GM12891 (cell line): ENCODE measurements around the gene FAT3.

Experiments
- DNase-seq: peaks from one replicate; pipeline ENCODE4 v3.0.0; 2011; ENCODE audit warnings: low spot score; ENCODE audit not compliant: insufficient read length
- FAIRE-seq: peaks from 2 replicates; lab custom pipeline; 2011; peaks lifted over from hg19 to GRCh38; lab: Jason Lieb, UNC
- PAX5 ChIP-seq: IDR thresholded peaks from 2 replicates; pipeline ENCODE4 v1.6.1; 2011; ENCODE audit warnings: low read length, moderate library complexity, mild to moderate bottlenecking; ENCODE audit not compliant: insufficient read depth, severe bottlenecking
- POLR2A ChIP-seq: IDR thresholded peaks from 2 replicates; pipeline ENCODE4 v1.6.1; 2011; ENCODE audit warnings: low read depth, low read length, control low read depth
- POLR2AphosphoS5 ChIP-seq: IDR thresholded peaks from 2 replicates; pipeline ENCODE4 v1.6.1; 2011; ENCODE audit warnings: low read depth, low read length, control low read depth
- POU2F2 ChIP-seq: IDR thresholded peaks from 2 replicates; pipeline ENCODE4 v1.6.1; 2011; ENCODE audit warnings: low read depth, mild to moderate bottlenecking, control low read depth, low read length, moderate library complexity
- SPI1 ChIP-seq: IDR thresholded peaks from 2 replicates; pipeline ENCODE4 v1.6.1; 2011; ENCODE audit warnings: low read depth, low read length, control low read depth
- TAF1 ChIP-seq: IDR thresholded peaks from 2 replicates; pipeline ENCODE4 v1.6.1; 2011; ENCODE audit warnings: low read depth, low read length, control low read depth

FAT3 gene

DNA sequence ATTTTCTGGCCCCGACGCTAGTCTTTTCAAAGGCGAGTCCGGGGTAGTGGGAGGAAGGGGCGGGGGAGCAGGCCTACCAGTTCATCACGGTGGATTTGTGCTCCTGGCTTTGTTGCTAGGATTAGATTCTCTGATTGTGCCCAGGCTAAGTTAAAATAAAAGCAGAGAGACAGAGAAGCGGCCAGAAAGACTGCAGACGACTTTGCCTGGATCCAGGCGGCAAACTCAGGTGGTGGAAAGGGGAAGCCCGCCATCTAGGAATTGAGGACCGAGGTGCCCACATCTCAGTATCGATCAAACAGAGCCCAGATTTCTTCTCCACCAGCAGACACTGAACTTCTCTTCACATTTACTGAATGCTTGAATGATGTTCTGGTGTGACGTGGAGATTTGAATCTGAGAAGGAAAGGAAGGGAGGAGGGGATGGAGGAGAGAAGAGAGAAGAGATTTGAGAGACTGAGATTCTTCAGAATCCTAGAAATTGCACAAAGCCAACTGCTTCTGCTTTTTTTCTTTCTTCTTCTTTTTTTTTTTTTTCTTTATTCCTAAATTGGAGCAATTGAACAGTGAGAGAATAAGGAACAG, 2.7 kb downstream of the FAT3 start:
- TF ChIP-seq POU2F2 = no peak
- no peak for TF ChIP-seq POLR2A
- no peak for TF ChIP-seq SPI1
- no peak for TF ChIP-seq POLR2AphosphoS5
- TF ChIP-seq TAF1 = no peak
- TF ChIP-seq PAX5 = no peak
- no peak for FAIRE-seq
- DNase-seq = no peak

DNA sequence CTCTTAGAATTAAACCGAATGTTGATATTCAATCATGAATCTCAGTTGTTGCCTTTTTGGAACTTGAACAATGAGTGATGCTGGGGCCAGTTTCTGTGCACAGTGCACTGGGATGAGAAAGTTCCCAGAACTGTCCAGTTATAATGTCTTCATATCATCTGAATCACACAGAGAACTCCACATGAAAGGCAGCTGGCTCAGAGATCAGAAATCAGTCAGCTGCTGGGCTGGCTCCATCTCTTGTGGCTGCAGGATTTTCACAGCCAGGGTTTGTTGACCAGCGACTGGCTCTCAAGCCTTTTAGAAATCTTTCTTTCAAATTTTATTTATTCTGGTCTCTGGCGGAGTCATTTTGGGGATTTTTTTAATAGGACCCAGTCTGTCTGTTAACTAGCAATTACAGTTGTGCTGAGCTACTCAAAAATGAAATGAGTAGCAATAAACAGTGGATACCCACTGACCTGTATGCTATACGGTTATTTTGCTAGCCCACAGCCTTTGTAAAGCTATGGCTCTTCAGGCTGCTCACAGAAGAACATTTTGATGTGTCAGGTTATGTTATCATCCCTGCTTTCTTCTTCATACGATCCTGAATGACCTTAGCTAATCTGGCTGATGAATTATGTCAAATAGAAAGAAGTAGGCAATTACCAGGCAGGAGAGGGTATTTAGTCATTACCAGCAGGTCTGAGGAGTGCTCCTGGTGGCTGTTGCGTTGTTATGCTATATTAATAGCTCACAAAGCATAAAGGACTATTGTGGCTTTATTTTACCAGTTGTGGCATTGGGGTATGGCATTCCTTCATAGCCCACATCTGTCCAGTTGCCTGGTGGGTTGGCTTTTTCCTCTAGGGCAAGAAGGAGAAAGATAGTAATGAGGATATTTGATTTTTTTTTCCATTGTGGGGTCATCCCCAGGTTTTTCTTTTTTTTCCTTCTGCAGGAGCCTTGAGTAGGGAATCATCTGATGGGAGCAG, 3.6 kb downstream of the FAT3 start:
- no peak for TF ChIP-seq POU2F2
- TF ChIP-seq POLR2A = no peak
- no peak for TF ChIP-seq SPI1
- no peak for TF ChIP-seq POLR2AphosphoS5
- TF ChIP-seq TAF1 = no peak
- TF ChIP-seq PAX5 = no peak
- DNase-seq = no peak
- no peak for FAIRE-seq

DNA sequence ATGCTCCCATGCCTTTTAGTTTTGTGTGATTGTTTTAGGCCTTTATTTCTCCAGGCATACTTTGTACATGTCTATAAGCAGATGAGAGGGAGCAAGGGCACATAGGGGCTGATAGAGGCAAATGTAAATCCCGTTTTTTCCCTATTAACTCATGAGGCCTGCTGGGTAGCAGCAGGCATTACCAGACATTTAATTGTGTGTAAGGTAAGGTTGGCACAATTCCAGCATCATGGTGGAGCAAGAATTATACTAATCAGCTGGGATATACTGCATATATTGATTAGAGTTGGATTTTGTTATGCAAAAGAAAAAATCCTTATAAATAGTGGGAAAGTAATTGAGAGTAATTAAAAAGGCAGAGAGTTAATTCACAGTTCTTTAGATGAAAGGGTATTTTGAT, 12.2 kb downstream of the FAT3 start:
- TF ChIP-seq POLR2AphosphoS5 = no peak
- no peak for TF ChIP-seq TAF1
- no peak for TF ChIP-seq POLR2A
- DNase-seq (no peak), FAIRE-seq (no peak)

DNA sequence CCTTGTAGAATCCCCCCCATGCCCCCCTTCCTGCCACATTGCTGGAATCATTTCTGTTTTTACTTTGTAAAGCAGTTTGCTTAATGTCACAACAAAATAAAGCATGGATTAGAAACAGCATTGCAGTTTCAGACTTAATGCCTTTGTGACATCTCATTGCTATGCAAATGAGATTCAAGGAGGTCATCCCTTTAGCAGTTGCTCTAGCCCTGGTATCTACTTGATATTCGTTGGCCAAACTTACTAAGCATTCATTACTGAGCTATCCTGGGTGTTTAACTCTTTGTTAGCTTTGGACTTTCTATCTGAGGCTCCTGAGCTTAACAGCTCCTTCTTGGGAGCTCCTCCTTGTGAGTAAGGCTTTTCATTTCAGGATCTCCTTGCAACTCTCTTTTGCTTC, 16.3 kb downstream of the FAT3 start:
- TF ChIP-seq POU2F2 = no peak
- TF ChIP-seq POLR2A = no peak
- no peak for TF ChIP-seq PAX5
- TF ChIP-seq TAF1 = no peak
- no peak for TF ChIP-seq POLR2AphosphoS5
- FAIRE-seq (no peak), DNase-seq (no peak)

DNA sequence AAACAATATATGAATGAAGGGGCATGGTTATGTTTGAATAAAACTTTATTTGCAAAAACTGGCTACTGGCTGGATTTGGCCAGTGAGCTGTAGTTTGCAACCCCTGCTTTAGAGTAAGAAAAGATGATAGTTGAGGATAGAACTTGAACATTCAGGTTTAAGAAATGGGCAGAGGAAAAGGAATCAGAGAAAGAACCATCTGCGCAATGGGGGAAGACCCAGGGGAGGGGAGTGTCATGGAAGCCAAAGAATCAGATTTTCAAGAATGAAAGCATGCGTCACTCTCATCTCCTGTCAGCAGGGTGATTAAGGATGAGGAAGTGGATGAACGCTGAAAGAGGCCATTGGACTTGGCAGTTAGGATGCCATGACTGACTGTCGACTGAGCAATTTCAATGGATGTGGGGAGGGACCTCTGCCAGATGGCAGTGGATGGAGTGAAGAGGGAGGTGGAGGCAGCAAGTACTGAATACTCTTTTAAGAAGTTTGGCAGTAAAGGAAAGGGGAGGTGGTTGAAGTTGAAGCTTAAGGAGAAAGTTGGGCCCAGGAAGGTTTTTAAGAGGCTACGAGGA, 21.2 kb downstream of the FAT3 start:
- DNase-seq (no peak), FAIRE-seq (no peak)
- TF ChIP-seq POU2F2 (no peak), POLR2AphosphoS5 (no peak), PAX5 (no peak), TAF1 (no peak), SPI1 (no peak), POLR2A (no peak)

DNA sequence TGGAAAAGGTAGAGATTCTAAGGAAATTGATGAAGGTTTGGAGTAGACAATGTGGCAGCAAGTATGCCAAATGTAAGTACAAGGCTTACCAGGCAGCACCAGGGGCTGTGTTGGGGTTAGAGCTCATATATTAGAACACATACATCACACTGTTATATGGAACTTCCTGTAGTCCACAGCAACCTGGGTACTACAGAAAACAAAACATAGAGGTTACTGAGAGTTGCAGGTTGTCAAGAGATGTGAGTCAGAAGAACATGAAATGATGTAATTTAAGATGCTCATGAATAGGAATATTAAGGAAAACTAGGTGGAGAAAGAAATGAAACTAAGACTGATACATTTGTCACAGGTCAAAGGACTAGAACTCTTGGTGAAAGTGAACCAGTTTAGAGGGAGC, 22.0 kb downstream of the FAT3 start:
- FAIRE-seq (no peak), DNase-seq (no peak)
- TF ChIP-seq SPI1 (no peak), POLR2AphosphoS5 (no peak), PAX5 (no peak), TAF1 (no peak), POU2F2 (no peak), POLR2A (no peak)

DNA sequence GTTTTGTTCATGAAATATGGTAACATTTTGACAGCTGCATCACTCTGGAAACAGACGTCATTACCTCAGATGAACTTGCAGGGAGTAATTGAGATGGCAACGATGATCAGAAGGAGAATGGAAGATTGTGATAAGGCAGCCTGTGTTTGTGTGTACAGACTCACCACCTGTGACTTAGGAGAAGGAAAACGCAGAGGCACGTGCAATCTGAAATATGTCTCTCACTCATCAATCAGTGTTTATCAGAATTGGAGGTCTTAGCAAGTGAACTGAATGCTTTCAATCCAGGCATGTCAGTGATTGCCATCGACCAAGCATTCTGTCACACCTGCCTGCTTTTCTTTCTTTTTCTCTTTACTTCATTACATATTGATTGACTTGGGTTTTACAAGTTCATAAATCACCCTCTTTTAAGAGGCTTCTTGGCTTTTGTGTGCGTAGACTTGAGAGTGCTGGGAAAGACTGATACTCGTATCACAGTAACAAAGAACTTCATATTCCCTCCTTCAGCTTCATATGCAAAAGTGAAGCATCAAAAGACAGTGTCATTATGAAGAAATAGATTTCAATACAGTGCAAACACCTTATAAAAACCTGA, 24.6 kb downstream of the FAT3 start:
- DNase-seq = no peak
- no peak for TF ChIP-seq TAF1
- TF ChIP-seq POU2F2 = no peak
- TF ChIP-seq PAX5 = no peak
- TF ChIP-seq POLR2A = no peak
- no peak for TF ChIP-seq POLR2AphosphoS5
- no peak for TF ChIP-seq SPI1
- FAIRE-seq = no peak

DNA sequence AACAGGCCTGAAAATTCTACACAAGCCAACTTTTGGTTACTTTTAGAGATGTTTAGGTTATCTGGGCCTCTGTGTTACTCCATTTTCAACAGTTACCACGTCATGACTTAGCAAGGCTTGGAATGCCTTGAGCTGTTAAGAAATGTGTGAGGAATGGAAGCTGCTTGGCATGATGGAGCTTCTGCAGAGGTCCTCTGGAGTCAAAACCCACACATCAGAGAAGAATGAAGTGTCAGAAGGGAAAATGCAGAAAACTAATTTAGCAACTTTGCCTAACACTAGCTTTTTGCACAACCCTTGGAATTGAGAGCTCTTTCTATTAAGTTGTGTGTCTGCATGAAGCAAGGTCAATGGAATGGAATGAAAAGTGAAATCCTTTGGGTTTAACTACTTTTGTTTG, 27.4 kb downstream of the FAT3 start:
- TF ChIP-seq POLR2AphosphoS5 (no peak), SPI1 (no peak), TAF1 (no peak), POU2F2 (no peak), PAX5 (no peak), POLR2A (no peak)
- DNase-seq (no peak), FAIRE-seq (no peak)

DNA sequence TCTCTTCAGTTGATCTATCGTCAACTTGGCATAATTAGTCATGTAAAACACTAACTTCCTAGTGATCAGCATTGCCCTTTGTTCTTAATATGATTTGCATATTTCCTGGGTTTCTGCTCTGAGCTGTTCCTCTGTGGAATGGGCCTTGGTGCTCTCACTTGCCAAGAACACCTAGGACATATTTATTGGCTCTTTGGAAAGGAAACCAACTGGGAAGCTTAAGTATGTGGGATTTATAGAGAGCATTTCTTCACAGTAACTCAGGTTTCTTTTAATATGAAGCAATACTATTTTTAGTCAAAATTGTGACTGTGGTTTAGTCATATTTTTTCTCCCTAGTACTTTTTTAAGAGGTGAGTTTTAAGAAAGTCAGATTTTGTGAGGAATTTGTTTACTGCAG, 28.8 kb downstream of the FAT3 start:
- no peak for FAIRE-seq
- DNase-seq = no peak
- no peak for TF ChIP-seq POLR2A
- no peak for TF ChIP-seq SPI1
- TF ChIP-seq TAF1 = no peak
- TF ChIP-seq POLR2AphosphoS5 = no peak
- no peak for TF ChIP-seq PAX5
- no peak for TF ChIP-seq POU2F2

DNA sequence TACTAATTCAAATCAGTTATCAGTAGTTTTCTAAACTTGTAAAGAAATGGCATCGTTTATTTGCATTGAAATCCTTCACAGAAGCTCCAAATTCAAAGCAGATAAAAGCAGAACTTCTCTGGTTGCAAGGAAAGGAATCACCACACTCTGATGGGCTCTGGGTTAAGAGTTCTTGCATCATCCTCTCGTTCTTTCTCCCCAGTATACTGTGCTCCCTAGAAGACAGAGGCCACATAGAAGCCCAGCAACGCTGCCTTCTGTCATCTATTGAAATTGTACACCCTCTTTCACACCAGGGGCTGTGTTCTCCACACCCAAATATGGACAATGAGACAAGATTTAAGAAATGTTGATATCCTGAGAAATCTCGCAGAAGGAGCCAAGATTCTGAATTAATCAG, 29.3 kb downstream of the FAT3 start:
- DNase-seq (no peak), FAIRE-seq (no peak)
- no peak for TF ChIP-seq POLR2AphosphoS5
